ENCODE measurements around the gene CLCNKA.
"Not testable (repeated sequence)": the region's sequence is repeated elsewhere in the genome, so short reads cannot be mapped to it uniquely, and the experiment has no call there.

CLCNKA gene

DNA sequence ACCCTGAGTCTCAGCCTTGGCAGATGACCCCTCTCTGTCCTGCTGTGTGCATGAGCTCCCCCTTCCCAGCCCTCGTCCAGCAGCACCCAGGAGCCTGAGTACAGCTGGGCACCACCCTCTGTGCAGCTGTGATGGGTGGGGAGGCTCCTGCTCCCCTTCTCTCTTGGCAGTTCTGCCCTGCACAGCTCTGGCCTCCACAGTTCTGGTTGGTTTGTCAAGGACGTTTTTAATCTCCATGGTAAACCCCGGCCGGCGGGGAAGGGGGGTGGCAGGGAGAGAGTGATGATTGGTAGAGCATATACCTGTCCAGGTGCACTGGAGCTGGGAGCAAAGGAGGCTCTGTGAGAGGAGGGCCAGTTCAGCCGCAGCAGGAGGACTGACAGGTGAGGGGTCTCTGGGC is at the start of gene CLCNKA:
Gene CLCNKA, plus strand, starts transcription at position 356 of the 400 bp plus-strand sequence. CDS start 584 bp downstream, outside the sequence.
- no peak for DNase-seq

DNA sequence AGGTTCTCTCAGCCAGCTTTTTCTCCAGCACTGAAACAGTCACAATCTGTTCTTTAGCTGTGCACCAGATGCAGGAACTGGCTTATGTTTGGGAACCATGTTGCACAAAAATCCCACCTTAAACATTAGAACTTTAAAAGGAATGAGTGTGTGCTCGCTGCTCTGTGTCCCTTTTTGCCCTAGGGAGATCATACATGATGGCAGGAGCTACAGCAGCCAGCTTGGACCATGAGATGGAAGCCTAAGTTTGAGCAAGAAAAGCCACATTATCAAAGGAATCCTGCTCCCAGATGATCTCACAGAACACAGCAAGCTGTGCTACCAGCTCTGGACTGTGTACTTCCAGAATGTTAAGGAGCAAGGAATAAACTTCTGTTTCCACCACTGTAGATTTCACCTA is 49.4 kb upstream of the CLCNKA start:
- no peak for DNase-seq

DNA sequence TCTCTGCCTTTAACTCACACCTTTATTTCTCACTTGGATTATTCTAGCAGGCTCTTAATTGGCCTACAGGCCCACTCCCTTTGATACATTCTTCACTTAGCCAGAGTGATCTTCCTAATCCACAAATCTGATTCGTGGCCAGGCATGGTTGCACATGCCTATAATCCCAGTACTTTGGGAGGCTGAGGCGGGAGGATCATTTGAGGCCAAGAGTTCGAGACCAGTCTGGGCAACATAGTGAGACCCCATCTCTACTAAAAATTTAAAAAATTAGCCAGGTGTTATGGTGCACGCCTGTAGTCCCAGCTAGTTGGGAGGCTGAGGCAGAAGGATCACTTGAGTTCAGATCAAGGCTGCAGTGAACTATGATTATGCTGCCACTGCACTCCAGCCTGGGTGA is 48.1 kb upstream of the CLCNKA start:
- DNase-seq, result no peak

DNA sequence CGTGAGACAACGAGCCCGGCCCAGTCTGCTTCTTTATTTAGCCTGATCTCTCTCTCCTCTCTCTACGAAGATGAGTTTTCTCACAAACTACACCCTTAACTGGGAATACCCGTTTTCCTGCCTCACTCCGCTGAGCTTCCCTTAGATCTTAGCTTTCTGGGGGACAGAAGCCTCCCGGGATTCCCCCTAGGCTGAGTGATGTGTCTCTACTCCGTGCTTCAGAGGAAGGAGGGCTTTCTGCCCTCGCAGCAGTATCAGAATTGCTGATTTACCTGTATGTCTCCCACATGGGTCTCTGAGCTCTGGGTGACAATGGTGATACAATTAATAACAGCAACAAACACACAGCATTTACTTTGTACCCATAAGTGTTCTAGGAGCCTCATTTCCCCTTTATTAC is 47.0 kb upstream of the CLCNKA start:
- no peak for DNase-seq

DNA sequence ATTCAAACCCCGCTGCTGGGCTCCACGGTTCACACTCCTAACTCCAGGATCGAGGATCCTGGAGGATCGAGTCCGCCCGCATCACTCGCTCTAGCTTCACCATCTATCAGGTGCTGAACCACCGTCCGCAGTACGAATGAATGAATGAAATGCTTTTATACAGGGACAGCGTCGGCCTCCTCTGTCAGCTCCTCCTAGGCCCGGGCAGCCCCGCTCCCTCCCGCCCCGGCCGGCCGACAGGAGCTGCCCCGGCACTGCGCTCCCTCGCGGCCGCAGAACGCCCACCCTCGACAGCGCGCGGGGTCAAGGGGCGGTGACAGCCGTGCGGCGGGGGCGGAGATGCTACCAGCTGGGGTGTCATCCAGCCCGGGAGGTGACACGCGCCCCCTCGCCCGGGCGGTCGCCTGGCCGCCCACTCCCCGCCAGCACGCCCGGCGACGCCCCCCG is 46.5 kb upstream of the CLCNKA start:
- DNase-seq, result peak; percentile 25

DNA sequence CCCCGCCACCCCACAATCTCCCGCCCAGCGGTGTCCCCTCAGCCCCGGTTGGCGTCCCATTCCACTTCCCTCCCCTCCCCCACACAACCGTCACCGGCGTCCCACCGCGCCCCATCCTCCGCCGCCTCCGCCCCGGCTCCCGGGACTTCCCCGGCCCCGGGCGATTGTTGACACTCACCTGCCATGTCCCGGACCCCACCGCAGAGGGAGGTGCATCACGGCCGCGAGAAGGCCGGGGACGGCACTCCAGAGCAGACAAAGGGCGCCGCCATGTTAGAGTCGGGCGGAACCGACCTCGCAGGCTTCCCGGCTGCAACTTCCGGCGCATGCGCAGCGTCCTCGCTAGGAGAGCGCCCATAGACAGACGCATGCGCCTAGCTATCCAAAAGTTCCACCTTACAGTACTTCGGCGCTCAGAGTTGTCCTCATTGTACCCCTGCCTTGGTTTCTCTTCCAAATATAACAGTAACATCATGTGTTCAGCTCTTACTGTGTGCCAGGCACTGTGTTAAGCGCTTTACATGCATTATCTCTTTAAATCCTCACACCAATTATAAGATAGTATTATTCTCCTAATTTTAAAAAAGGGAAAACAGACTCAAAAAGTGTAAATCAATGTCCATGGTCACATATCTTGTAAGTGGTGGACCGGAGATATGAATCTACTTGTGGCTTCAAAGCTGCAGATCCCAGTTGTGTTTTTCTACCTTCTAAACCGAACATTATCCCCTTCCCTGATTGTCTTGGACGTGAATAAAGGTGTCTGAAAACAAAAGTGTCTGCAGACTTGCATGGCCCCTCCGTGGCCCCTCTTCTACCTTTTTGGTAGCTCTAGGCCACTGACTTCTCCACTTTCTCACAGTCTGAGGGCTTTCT is 45.8 kb upstream of the CLCNKA start, which contains the start of gene ZBTB17:
Gene ZBTB17, minus strand, starts transcription at position 297 of the 876 bp plus-strand sequence. CDS start 27,606 bp downstream, outside the sequence.
- peak; percentile 89 for DNase-seq

DNA sequence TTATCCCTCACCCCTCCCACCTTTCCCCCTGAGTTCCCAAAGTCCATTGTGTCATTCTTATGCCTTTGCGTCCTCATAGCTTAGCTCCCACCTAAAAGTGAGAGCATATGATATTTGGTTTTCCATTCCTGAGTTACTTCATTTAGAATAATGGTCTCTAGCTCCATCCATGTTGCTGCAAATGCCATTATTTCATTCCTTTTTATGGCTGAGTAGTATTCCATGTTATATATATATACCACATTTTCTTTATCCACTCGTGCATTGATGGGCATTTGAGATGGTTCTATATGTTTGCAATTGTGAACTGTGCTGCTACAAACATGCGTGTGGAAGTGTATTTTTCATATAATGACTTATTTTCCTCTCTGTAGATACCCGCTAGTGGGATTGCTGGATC is 43.9 kb upstream of the CLCNKA start:
- not testable (repeated sequence) for DNase-seq

DNA sequence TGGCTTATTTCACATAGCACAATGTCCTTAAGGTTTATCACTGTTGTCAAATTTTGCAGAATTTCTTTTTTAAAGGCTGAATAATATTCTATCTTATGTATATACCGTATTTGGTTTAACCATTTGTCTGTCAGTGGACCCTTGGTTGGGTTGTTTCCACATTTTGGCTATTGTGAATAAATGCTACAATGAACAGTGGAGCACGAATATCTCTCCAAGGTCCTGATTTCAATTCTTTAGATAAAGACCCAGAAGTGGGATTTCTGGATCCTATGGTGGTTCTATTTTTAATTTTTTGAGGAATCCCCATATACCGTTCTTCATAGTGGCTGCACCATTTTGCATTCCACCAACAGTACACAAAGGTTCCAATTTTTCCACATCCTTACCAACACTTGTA is 40.2 kb upstream of the CLCNKA start:
- DNase-seq, result no peak

DNA sequence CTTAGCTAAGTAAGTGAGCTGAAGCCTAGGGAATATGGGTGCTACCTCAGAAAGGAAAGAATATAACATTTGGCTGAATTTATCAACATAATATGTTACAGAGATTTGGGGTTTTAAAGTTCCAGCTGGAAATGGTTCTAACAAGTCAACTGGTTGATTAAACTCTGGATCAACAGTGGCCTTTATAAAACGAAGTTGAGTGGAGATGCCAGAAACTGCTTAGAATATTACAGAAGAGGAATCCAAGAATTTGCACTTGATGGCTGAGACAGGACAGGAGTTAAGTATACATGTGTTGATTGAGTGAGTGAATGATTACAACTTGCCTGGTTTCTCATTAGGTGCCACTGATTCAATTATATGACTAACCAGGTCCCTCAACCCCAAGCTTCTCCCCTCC is 38.6 kb upstream of the CLCNKA start:
- DNase-seq, result no peak

DNA sequence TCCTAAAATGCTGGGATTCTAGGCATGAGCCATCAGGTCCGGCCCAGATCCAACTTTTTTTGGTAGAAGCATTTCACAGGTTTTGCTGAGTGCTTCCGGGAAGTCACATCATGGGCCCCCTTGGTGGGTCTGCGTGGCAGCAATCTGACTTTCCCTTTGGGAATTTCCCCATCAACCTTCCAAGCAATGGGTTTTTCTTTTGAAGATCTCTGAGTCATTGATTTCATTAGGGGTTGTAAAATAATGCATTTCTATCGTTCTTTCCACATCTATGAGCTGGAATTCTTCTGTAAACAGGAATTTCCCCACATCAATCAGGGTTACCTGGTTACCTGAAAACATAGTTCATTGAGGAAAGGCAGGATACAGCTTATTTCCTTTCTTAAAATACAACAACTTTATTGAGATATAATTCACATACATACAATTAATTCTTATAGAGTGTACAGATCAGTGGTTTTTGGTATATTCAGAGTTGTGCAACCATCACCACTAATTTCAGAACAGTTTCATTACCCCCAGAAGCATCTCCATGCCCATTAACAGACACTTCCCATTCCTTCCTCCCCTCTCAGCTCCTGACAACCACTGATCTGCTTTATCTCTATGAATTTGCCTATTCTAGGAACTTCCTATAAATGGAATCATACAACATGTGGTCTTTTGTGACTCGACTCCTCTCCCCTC is 36.1 kb upstream of the CLCNKA start:
- DNase-seq, result peak; percentile 80

DNA sequence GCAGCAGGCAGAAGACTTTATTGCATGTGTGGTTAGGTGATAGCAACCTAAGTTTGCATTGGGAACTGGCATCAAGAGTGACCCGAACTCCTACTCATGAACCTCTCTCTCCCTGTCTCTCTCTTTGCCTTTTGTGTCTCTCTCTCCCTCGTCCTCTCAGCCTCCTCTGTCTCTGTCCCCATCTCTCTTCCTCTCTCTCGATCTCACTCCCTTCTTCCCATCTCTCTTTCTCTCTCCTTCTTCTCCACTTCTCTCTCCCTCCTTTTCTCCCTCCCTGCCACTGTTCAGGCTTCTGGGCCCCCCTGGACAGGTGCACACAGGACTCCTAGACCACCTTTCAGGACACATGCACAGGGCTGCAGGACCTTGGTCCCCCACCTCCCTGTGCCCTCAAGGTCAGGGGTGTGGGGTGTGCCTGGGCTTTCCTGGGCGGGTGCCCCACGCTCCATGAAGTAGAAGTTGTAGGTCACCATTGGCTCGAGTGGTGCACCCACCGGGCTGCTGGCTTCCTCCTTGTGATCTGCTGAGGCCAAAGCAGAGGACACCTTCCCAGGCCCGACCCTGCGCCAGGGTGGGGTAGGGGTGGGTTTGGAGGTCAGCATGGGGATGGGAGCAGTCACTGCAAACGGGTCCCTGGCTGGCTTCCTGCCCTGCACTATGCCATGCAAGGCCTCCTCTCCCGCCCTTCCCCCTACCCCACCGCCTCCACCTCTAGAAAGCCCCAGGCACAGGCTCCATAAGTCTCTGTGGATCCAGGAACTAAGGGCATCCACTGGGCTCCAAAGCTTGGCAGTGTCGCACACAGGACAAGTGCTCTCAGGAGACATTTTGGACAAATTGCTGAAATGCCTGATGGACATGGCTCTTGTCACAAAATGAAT is 32.7 kb upstream of the CLCNKA start:
- no peak for DNase-seq

DNA sequence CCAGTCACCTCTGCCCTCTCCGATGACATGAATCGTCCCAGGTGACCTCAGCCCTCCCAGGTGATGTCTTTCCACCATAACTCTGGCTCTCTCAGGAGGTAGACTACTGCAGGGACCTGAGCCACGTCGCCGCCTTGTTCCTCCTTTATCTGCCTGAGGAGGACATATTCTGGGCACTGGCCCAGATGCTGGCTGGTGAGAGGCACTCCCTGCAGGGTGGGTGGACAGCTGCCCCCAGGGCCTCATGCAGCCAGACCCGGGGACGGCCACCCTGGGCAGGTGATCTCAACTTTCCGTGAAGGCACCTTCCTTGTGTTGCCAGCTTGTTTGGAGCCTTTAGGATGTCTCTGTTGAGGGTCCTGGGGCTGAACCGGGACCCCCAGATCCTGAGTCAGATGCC is 32.1 kb upstream of the CLCNKA start:
- DNase-seq, result no peak

DNA sequence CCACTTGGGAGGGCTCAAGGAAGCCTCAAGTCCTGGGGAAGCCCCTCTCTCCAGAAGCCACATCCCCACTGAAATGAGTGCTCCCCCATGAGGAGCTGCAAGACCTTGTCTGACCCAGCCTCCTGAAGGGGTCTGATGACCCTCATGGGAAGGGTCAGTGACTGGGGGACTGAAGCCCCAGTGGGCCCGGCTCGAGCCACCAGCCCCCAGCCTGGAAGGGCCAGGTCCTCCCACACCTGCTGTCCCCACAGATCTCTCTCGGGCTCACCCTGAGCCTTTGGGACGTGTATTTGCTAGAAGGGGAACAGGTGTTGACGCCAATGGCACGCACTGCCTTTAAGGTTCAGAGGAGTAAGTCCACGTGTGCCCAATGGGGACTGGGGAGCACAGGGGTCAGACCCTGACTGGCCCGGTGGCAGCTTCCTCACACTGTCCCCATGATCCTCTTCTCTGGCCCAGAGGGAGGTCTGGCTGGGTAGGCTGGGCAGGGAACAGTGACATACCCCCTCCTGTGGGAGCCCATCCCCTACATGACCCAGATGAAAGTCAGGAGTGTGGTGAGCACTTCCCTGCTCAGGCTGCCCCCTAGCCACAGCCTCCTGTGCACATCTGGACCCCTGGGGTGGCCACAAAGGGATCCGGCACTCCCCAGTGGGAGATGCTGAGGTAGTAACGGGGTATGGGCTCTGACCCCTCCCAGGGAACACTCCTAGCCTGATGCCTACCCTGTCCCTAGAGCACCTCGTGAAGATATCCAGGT is 30.2 kb upstream of the CLCNKA start:
- no peak for DNase-seq

DNA sequence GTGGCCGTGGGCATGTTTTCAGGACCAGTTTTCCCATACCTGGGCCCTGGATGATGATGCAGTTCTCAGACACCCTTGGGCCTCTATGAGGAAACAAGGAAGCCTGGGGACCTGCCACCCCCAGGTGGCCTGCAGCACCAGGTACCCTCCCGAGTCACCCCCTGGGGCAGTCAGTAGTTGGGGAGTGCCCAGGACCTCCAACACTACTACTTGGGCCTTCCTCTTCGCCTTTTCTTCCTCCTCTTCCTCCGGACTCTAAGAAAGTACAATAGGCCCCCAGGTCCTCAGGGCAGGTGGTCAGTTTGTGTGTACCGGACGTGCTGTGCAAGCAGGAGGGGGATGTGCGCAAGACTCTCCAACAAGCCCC is 29.7 kb upstream of the CLCNKA start:
- DNase-seq, result no peak

DNA sequence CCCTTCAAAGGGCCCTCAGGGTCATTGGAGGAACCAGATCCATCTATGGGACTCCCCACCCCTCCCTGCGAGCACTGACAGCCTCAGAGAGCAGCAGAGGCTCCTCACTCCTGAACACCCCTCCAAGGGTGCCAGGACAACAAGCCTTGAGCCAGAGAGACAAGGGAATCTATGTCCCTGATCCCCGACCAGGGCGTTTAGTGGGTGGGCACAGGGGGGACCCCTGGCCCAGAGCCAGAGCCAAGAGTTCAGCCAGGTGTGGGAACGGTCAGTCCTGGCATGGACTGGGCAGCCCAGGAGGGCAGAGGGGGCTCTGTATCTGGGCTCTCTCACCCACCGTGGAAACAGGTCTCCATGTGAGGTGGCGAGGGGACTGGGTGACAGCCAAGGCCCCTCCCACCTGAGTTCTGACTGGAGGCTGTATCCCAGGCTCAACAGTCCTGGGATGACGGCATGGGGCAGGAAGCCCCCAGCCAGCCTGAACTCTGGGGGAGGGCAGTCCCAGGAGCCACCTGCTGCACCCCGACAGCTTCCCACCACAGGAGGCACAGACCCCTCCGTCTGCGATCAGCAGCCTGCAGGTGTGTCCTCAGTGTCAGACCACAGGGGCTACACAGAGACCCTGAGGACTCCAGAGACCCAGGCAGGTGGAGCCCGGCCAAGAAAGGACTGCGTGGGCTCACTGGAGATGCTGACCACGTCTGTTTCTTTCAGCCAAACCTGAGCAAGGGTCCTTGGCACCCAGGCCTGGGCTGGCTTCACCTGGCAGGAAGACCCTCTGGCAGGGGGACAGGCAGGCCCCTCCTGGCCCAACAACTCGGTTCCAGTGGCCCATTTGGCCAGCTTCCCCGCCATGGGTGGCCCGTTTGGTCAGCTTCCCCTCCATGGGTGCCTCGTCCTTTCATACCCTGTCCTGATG is 29.0 kb upstream of the CLCNKA start:
- DNase-seq, result no peak

DNA sequence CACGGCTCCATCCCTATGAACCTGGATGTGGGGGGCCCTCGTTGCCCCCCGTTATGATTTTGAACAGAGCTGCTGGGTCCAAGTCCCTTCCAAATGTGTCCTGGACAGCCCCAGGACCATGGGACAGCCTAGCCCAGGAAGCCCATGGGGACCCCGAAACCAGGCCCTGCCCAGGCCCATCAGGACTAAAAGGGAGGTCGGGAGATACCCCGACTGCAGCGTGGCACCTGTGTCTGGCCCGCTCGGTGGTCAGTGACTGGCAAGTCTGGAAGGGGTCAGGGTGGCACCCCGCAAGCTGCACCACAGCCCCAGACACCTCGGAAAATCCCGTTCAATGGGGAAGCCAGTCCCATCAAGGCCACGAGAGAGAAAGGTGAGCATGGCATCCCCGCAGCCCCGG is 28.2 kb upstream of the CLCNKA start:
- no peak for DNase-seq

DNA sequence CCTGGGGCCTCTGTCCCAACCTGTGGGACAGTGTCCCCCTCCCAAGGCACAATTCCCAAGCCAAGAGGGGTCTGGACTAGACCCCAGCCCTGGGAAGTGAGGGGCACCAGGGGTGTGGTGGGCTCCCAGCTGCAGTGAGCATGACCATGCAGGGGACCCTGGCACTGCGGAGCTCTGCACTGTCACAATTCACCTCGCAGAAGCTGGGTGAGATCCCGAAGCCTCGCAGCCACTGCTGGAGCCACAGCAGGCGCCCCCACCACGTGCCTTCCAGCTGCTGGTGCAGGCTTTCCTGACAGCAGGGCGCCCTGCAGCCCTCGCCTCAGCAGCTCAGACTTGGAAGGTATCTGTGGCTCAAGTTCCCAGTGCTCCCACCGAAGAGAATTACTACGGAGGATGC is 27.8 kb upstream of the CLCNKA start:
- DNase-seq, result no peak

DNA sequence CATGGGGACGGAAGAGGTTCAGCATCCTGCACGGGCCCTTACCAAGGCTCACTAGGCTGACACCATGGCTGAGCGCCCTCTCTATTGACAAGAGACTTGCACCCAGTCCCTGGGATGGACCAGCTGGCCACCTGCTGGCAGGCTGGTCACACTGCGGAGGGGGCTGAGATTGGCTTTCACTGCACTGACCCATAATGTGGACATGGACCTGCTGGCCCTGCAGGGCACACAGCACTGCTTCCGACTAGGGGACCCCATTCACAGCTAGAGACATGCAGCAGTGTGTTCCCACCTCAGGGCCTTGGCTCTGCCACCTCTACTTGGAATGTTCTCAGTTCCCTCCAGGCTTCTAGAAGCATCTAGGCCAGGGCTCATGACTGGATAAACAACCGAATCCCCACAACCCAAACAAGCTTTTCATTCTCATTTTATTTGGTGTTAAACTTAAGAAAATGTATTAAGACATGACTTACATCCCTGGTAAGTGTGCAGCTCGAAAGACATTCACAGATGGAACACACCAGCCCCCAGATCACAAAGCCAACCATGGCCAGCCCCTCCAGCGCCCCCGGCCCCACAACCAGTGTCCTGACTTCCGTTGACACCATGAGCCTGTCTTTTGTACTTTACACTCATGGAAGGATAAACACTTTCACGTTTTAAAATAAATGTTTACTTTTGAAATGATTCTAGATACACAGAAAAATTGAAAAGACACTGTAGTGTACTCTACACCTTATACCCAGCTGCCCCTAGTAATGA is 27.1 kb upstream of the CLCNKA start:
- peak; percentile 28 for DNase-seq

DNA sequence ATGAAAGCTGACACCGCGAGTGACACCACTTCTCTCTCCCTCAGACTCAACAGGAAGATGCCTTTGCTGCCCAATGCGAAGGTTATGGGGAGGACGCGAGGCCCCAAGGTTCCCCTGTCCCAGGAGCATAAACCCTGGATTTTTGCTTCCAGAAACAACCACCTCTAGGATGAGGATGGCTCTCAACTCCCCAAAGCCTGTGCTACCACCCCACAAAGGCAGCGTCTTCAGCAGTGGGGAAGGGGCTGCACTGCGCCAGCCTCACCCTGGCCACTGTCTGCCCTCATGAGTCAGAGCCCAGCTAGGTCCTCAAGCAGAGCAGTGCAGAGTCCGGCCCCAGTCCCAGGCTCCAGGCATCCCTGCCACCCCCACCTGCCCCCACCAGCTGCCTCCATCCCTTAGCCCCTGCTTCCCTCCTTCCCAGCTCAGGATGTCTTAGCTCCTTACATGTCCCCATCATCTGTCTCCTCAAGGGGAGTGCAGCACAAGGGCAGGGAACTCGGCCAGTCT is 24.7 kb upstream of the CLCNKA start:
- DNase-seq, result no peak

DNA sequence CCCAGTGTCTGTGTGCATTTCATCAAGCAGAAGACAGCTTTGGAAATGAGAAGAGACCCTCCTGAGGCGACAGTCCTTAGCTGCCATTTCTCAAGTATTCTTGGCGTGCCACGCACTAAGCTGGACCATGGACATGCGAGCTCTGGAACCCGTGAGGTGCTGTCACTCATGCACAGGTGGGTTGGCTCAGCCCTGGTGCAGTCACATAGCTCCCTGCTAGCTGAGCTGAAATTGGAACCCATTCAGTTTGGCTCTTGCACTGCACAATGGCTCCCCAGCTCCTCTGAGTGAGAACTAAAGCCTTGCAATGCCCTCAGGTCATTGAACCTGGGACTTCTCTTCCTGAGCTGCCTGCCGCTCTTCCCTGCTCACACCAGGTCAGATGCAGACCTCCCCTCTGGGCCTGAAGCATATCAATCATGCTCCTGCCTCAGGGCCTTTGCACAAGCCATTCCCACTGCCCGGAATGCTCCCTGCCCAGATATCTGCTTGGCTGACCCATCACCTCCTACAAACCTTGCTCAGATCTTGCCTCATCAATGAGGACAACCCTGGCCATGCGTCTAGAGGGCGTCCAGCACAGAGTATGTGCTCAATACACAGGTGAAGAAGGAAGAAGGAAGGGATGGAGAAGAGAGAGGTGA is 24.1 kb upstream of the CLCNKA start:
- DNase-seq, result no peak
